Skeletal muscle cell (primary cell): ENCODE measurements around the gene NAT10.
A peak's percentile ranks its signal among the peaks of the same experiment; 100 is the strongest.

Experiments
- DNase-seq: peaks from one replicate; pipeline ENCODE4 v3.0.0-alpha.2; 2010; ENCODE audit warnings: low read depth
- H3K4me3 ChIP-seq: 2 replicates; pipeline ENCODE4 v1.5.1; 2011; ENCODE audit warnings: low read depth, mild to moderate bottlenecking, control low read depth, low read length, moderate library complexity

Gene NAT10

GRCh38 chr11:34182425-34182824 lies 77.0 kb downstream of the NAT10 start:
- DNase-seq = no peak
- no peak overlapping the region for H3K4me3 ChIP-seq

- DNase-seq = no peak
- H3K4me3 ChIP-seq = no peak overlapping the region
These were observed 77.7 kb downstream of the NAT10 start for GRCh38 chr11:34182921-34183685.

GRCh38 chr11:34183848-34184391 lies 78.5 kb downstream of the NAT10 start:
- DNase-seq = no peak
- no peak overlapping the region for H3K4me3 ChIP-seq

- H3K4me3 ChIP-seq = no peak overlapping the region
- DNase-seq = no peak
These were observed 79.1 kb downstream of the NAT10 start for GRCh38 chr11:34184505-34185015.

GRCh38 chr11:34185926-34186841 lies 80.8 kb downstream of the NAT10 start:
- DNase-seq = no peak
- no peak overlapping the region for H3K4me3 ChIP-seq

GRCh38 chr11:34188181-34188580 lies 82.8 kb downstream of the NAT10 start:
- DNase-seq = no peak
- no peak overlapping the region for H3K4me3 ChIP-seq

- H3K4me3 ChIP-seq = no peak overlapping the region
- no peak for DNase-seq
These were observed 83.8 kb downstream of the NAT10 start for GRCh38 chr11:34189191-34189590.

- H3K4me3 ChIP-seq = no peak overlapping the region
- DNase-seq = no peak
These were observed 85.0 kb downstream of the NAT10 start for GRCh38 chr11:34190192-34191139.

- no peak overlapping the region for H3K4me3 ChIP-seq
- DNase-seq = no peak
These were observed 86.1 kb downstream of the NAT10 start for GRCh38 chr11:34191578-34191977.

- H3K4me3 ChIP-seq = no peak overlapping the region
- DNase-seq = peak; percentile 60
These were observed 87.3 kb downstream of the NAT10 start for GRCh38 chr11:34192481-34193401.

- DNase-seq = no peak
- H3K4me3 ChIP-seq = no peak overlapping the region
These were observed 89.3 kb downstream of the NAT10 start for GRCh38 chr11:34194576-34195335.
